Stimulated activated naive CD8-positive, alpha-beta T cell treated with anti-CD3 and anti-CD28 coated beads, Interleukin-15, Interleukin-2, amounts not matched to agents 100 ng/mL and 50 ng/mL, for 24 hours (primary cell): ENCODE measurements around the gene LSMEM2.

Experiments
- H3K27ac Mint-ChIP-seq: one replicate; pipeline ENCODE4 v1.8.0; 2021; ENCODE audit warnings: mild to moderate bottlenecking, mixed read lengths
- H3K27me3 Mint-ChIP-seq: one replicate; pipeline ENCODE4 v1.8.0; 2021; ENCODE audit warnings: mixed read lengths
- H3K36me3 Mint-ChIP-seq: one replicate; pipeline ENCODE4 v1.8.0; 2021; ENCODE audit warnings: low read depth, mixed read lengths
- H3K4me1 Mint-ChIP-seq: one replicate; pipeline ENCODE4 v1.8.0; 2021; ENCODE audit warnings: low read depth, mixed read lengths
- H3K4me3 Mint-ChIP-seq: one replicate; pipeline ENCODE4 v1.8.0; 2021; ENCODE audit warnings: mild to moderate bottlenecking, mixed read lengths
- H3K9me3 Mint-ChIP-seq: one replicate; pipeline ENCODE4 v1.8.0; 2021; ENCODE audit warnings: mixed read lengths

The LSMEM2 gene

DNA sequence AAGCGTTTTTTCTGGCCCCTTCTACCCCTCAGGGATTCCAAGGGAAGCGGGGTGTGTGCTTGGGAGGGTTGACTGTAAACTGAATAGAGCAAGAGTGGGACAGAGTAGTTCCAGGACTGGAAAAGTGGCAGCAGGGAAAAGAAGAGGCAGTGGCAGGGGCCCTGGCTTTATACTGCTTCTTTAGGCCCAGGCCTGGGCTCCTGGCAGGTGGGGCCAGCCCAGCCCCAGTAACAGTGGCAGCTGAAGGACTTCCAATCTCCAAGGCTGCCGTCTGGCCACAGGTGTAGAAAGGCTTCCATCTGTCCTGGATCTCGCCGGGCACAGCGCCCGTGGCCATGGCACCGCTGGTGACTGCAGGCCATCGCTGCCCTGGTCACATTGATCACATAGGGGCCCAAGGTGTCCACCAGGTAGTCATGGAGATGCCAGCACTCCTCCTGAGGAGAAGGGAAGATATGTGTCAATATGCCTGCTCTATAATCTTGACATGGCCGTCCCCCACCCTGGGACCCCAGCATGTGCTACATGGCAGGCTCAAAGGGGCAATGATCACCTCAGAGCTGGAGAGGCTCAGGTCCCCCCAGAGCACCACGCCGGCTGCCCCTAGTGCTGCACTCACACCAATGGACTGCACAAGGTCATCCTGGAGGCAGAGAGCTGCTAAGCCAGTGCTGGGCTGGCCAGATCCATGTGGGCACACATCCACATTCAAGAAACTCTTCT lies 14.4 kb downstream of the LSMEM2 start:
- peaks cover 21% of the 10 kb centered on the region for H3K4me1 Mint-ChIP-seq

DNA sequence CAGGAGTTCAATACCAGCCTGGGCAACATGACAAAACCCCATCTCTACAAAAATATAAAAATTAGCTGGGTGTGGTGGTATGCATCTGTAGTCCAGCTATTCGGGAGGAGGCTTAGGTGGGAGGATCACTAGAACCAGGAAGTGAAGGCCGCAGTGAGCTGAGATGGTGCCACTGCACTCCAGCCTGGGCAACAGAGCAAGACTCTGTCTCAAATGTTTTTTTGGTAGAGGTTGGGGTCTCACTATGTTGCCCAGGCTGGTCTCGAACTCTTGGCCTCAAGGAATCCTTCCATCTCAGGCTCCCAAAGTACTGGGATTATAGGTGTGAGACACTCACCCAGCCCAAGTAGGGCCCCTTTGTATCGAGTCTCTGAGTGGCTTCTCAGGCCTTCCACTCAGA lies 15.2 kb downstream of the LSMEM2 start:
- Mint-ChIP-seq H3K36me3 (peaks cover 16% of the 10 kb centered on the region), H3K9me3 (no peaks in the 10 kb centered on the region), H3K4me3 (no peak overlapping the region), H3K27me3 (no peaks in the 10 kb centered on the region), H3K27ac (no peak overlapping the region), H3K4me1 (peaks cover 25% of the 10 kb centered on the region)

More for the DNA sequence above, 14.4 kb downstream of the LSMEM2 start:
- no peaks in the 10 kb centered on the region for H3K9me3 Mint-ChIP-seq
- H3K27ac Mint-ChIP-seq = peak overlapping the region; percentile 94
- H3K4me3 Mint-ChIP-seq = peak overlapping the region; percentile 87
- peaks cover 23% of the 10 kb centered on the region for H3K36me3 Mint-ChIP-seq
- no peaks in the 10 kb centered on the region for H3K27me3 Mint-ChIP-seq

GRCh38 chr3:50294492-50295403 lies 15.9 kb downstream of the LSMEM2 start:
- Mint-ChIP-seq H3K27me3 (no peaks in the 10 kb centered on the region), H3K36me3 (peaks cover 9% of the 10 kb centered on the region), H3K4me3 (no peak overlapping the region), H3K9me3 (no peaks in the 10 kb centered on the region), H3K27ac (no peak overlapping the region), H3K4me1 (peaks cover 28% of the 10 kb centered on the region)

- Mint-ChIP-seq H3K27ac (no peak overlapping the region), H3K4me1 (peaks cover 34% of the 10 kb centered on the region), H3K4me3 (no peak overlapping the region), H3K36me3 (peaks cover 5% of the 10 kb centered on the region), H3K27me3 (no peaks in the 10 kb centered on the region), H3K9me3 (no peaks in the 10 kb centered on the region)
These were observed 16.9 kb downstream of the LSMEM2 start for GRCh38 chr3:50295553-50296431.

DNA sequence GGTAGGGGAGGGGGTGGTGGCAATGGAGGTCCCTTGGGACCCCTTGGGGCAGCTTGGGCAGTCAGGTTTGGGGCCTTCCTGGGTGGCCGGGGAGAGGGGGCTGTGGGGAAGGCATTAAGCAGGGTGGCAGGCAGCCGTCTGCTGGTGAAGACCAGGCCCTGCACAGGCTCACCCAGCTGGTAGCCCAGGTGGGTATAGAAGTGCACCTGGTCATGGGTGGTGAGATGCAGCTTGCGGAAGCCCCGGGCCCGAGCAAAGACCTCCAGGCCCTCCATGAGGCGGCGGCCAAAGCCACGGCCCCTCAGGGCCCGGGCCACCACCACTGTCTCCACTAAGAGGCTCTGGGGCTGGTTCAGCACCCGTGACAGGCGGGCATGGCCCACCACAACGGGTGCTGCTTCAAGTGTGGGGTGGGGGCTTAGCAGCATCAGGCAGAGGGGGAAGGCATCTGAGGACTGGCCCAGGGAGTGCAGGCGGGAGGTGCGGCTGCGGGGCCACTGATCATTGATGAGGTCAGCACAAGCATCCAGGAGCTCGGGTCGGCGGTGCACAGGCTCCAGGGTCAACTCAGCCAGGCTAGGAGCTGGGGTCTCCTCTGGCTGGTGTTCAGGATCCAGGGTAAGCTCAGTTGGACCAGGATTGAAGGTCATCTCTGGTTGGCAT lies 18.0 kb downstream of the LSMEM2 start:
- H3K36me3 Mint-ChIP-seq = no peaks in the 10 kb centered on the region
- H3K27me3 Mint-ChIP-seq = no peaks in the 10 kb centered on the region
- H3K4me1 Mint-ChIP-seq = peaks cover 30% of the 10 kb centered on the region
- no peak overlapping the region for H3K27ac Mint-ChIP-seq
- H3K4me3 Mint-ChIP-seq = no peak overlapping the region
- H3K9me3 Mint-ChIP-seq = no peaks in the 10 kb centered on the region

- Mint-ChIP-seq H3K9me3 (no peaks in the 10 kb centered on the region), H3K27ac (no peak overlapping the region), H3K36me3 (no peaks in the 10 kb centered on the region), H3K27me3 (no peaks in the 10 kb centered on the region), H3K4me1 (peaks cover 29% of the 10 kb centered on the region), H3K4me3 (no peak overlapping the region)
These were observed 18.5 kb downstream of the LSMEM2 start for GRCh38 chr3:50297384-50297775.

GRCh38 chr3:50297896-50298725 lies 19.2 kb downstream of the LSMEM2 start:
- H3K27ac Mint-ChIP-seq = peak overlapping the region; percentile 99
- H3K27me3 Mint-ChIP-seq = no peaks in the 10 kb centered on the region
- peak overlapping the region; percentile 99 for H3K4me3 Mint-ChIP-seq
- no peaks in the 10 kb centered on the region for H3K36me3 Mint-ChIP-seq
- peaks cover 22% of the 10 kb centered on the region for H3K4me1 Mint-ChIP-seq
- H3K9me3 Mint-ChIP-seq = no peaks in the 10 kb centered on the region

DNA sequence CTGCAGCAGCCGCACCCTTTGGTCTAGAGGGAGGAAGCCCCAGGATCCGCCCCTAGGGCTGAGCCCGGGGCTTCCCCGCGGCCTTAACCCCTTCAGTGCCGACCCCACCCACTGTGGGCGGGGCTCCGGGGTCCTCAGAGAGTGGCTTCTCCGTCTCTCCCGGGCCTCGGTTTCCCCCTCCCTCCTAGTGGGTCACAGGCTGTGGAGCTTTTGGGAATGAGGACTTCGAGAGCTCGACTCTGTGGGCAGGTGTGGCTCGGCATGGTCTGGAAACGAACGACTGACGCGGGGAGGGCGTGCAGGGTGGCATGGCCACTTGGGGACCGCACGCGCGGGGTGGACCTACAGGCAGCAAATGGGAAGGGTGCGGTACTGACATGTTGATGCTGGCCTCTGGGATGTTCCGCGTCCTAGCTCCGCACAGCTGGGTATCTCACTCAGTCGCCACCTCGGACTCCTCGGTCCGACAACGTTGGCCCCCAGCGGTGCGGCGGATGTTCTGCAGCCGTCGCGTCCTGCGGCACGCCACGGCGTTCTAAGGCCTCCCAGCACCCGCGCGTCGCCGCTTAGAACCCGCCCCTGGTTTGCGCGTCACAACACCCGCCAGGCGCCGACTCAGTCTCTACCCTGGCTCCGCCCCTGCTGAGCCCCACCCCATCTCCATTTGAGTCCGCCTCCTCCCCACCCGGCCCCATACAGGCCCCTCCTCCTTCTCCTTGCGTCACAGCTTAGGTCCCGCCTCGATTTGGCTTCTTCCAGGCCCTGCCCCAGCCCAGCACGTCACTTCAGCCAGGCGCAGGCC lies 20.1 kb downstream of the LSMEM2 start, which contains the start of the genes HYAL3 and NAA80:
Gene HYAL3 (minus strand): TSS at position 570 of the 802 bp plus-strand sequence. CDS start 3,803 bp downstream, outside the sequence.
Gene NAA80 (minus strand): TSS at position 570 of the 802 bp plus-strand sequence. CDS start 1,942 bp downstream, outside the sequence.
- Mint-ChIP-seq H3K36me3 (no peaks in the 10 kb centered on the region), H3K27ac (peak within 1 kb of the TSS; percentile 99), H3K9me3 (no peaks in the 10 kb centered on the region), H3K27me3 (no peaks in the 10 kb centered on the region), H3K4me1 (peaks cover 22% of the 10 kb centered on the region), H3K4me3 (peak within 1 kb of the TSS; percentile 99)

- Mint-ChIP-seq H3K36me3 (no peaks in the 10 kb centered on the region), H3K4me1 (peaks cover 24% of the 10 kb centered on the region), H3K9me3 (no peaks in the 10 kb centered on the region), H3K4me3 (peak overlapping the region; percentile 99), H3K27ac (peak overlapping the region; percentile 91), H3K27me3 (no peaks in the 10 kb centered on the region)
These were observed 20.7 kb downstream of the LSMEM2 start for GRCh38 chr3:50299638-50299928.

DNA sequence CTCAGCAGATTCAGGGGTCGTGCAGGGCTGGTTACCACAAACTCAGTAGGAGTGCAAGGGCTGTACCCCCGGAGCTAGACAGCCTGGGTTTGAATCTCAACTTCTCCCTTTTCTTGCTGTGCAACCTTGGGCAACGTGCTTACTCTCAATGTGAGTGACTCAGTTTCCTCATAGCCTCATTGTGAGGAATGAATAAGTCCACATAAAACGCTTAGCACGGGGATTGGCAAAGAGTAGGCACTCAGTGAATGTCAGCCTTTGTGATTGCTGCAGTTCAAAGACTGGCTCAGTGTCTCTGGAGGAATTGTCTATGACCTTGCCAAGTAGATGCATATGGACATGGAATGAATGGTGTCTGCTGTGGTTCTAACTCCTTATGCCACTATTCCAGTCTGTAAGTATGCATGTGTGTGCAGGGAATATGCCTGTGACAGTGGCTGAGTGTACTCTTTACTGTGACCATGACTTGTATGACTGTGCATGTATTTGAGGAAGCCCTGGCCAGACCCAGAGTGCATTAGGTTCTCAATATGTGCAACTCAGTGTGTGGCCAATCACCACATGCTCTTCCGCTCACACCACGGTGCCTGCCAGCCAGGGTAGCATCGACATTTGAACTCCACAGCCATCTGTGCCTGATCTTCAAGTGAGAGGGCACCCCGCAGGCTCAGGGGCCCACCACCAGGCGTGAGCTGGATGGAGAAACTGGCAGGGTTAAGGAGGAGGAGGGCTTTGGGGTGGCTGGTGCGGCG lies 21.2 kb downstream of the LSMEM2 start:
- H3K4me1 Mint-ChIP-seq = peaks cover 29% of the 10 kb centered on the region
- H3K36me3 Mint-ChIP-seq = no peaks in the 10 kb centered on the region
- no peaks in the 10 kb centered on the region for H3K27me3 Mint-ChIP-seq
- H3K9me3 Mint-ChIP-seq = no peaks in the 10 kb centered on the region
- H3K27ac Mint-ChIP-seq = peak overlapping the region; percentile 91
- peak overlapping the region; percentile 99 for H3K4me3 Mint-ChIP-seq

GRCh38 chr3:50300681-50301254 lies 21.9 kb downstream of the LSMEM2 start:
- peaks cover 29% of the 10 kb centered on the region for H3K4me1 Mint-ChIP-seq
- H3K36me3 Mint-ChIP-seq = no peaks in the 10 kb centered on the region
- H3K27ac Mint-ChIP-seq = peak overlapping the region; percentile 91
- H3K27me3 Mint-ChIP-seq = no peaks in the 10 kb centered on the region
- peak overlapping the region; percentile 99 for H3K4me3 Mint-ChIP-seq
- H3K9me3 Mint-ChIP-seq = no peaks in the 10 kb centered on the region
